HG03139 (cell line): ENCODE data around the gene FAM83G.

Experiments used
- ATAC-seq: cut with Tn5 transposase; IDR thresholded peaks from one replicate; pipeline ENCODE4 v1.9.1; 2021; ENCODE audit not compliant: unreplicated experiment

FAM83G gene

DNA sequence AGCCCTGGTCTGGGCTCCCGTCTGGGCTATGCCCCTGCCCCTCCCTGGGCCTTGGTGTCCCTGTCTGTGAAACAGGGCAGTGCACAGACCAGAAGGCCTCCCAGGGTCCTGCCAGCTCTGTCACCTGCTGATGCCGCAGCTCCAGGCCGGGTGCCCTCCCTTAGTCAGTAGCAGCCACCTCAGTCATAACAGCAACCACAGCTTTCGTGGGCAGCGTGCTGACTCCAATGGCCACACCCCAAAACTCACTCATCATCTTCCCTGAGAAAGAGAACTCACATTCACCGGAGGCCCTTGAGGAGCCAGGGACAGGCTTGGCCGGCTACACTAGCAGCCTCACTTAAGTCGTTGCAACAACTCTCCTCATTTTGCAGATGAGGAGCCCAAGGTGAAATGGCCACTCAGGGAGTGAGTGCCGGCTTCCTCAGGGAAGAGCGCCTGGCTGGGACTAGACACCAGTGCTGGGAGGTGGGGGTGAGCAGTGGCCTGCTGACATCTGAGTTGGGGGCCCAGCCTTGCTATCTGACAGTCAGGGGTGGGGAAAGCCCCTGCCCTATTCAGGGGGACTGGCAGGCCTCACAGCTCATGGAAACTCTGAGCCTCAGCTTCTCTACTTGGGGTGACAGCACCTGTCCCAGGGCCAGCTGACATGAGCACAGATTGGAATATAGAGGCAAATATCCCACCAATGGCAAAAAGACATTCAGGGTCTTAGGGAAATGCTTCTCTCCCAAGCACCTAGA is 30.0 kb downstream of the FAM83G start:
- no peak for ATAC-seq

DNA sequence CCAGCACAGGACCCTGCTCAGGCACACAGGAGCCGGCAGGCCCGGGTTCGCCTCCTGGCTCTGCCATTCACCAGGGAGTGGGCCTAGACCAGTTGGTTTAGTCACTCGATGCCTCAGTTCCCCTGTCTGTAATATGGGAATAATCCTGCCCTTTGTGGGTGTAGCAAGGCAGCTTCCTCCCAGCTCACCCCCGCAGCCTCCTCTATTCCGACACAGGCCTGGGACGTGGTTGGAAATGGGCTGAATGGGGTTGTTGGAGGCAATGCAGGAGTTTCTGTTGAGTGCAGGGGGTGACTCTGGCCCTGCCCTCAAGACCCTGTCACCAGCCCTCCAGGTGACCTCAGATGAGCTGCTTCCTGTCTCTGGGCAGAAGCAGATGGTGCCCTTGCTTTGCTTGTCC is 32.8 kb downstream of the FAM83G start:
- no peak for ATAC-seq

DNA sequence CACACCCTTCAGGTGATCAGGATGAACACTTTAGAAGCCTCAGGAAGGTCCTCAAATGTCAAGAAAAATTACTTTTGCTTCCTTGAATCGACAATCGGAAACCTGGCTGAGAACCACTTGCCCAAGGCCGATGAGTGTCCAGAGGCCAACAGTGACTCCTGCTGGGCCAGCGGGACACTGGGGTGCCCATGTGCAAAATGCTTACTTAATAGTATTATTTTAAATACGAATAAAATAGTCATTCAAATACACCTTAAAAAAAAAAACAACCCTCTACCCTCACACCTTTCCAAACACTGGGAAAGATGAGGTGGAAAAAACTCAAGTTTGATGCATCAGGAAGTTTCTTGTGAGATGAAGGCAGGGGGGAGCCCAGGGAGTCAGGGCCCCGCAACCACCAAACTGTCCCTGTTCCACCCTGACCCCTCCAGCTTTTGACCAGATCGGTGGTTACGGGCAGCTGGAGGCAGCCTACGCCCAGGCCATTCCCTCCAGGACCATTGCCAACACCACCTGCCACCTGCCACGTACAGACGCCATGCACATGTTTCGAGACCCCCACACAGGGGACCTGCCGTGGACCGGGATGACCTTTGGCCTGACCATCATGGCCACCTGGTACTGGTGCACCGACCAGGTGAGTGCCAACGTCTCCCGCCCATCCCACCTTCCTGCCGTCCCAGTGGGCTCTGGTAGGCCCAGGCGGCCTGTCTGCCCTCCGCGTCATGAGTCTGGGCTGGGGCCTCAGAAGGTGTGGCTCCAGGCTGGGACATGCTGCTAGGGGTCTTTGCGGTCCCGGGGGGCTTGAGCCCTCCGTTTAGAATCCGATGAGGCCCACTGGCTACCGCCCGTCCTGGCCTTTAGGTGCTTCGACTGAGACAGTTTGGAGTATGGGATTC is 33.7 kb downstream of the FAM83G start:
- no peak for ATAC-seq

DNA sequence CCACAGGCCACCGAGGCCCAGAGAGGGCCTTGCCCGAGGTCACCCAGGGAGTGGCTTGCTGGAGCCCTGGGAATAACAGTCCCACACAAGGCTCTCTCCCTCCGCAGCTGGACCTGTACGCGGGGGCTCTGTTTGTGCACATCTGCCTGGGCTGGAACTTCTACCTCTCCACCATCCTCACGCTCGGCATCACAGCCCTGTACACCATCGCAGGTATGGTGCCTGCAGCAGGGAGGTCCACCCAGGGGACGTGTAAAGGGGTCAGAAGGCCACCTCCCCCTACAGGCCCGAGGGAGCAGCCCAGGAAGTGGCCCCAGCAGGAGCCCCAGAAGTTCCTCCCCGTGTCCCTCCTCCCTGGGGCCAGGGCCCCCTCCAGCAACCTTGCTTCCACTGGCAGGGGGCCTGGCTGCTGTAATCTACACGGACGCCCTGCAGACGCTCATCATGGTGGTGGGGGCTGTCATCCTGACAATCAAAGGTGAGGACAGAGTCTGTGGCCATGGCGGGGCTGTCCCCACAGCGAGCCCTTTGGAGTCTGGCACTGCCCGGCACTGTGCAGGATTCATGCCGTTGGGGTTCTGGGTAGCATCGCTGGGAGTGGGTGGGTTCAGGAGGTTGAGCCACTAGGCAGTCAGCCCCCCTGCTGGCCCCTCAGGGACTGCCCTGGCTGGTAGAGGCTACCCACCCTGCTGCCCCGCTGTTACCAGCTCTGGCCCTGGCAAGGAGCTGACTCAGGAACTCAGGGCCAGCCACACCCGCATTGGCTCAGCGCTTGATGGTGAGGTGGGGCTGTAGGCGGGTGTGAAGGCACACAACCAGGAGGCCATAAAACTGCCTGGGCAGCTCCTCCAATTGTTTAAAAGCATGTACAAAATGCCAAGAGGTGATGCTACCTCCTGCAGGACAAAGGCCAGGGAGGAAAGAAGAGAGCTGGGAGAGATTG is 35.3 kb downstream of the FAM83G start:
- no peak for ATAC-seq

DNA sequence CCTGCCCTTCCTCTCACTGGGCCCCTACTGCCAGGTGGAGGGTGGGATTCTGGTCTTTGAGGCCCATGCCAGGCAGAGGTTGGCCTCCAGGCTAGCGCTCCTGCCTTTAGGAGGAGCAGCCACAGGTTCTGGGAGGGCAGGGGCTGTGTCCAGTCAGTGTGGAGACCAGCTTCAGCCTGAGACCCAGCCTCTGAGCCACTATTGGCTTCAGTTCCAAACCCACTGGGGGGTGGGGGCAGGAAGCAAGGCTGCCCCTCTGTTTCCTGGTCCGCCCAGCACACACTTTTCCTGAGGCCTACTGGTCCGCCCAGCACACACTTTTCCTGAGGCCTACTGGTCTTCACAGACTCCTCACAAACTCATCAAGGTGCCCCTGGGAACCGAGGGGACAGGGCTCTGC is 36.2 kb downstream of the FAM83G start:
- no peak for ATAC-seq

DNA sequence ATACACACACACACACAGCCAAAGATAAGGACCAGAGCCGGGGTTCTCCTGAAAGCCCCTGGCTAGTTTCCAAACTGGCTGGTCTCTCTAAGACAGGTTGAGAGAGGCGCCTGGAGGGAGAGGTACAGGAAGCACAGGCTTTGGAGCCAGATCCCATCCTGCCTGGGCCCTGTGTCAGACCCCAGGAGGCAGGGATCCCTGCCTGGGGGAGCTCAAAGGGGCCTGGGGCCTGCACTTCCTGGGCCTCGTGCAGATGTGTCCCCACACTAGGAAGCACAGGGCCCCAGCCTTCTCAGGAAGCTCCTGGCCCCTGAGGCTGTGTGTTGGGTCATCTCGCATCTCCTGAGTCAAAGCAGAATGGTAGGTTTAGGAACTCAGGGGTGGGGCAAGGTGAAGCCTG is 36.6 kb downstream of the FAM83G start:
- no peak for ATAC-seq

DNA sequence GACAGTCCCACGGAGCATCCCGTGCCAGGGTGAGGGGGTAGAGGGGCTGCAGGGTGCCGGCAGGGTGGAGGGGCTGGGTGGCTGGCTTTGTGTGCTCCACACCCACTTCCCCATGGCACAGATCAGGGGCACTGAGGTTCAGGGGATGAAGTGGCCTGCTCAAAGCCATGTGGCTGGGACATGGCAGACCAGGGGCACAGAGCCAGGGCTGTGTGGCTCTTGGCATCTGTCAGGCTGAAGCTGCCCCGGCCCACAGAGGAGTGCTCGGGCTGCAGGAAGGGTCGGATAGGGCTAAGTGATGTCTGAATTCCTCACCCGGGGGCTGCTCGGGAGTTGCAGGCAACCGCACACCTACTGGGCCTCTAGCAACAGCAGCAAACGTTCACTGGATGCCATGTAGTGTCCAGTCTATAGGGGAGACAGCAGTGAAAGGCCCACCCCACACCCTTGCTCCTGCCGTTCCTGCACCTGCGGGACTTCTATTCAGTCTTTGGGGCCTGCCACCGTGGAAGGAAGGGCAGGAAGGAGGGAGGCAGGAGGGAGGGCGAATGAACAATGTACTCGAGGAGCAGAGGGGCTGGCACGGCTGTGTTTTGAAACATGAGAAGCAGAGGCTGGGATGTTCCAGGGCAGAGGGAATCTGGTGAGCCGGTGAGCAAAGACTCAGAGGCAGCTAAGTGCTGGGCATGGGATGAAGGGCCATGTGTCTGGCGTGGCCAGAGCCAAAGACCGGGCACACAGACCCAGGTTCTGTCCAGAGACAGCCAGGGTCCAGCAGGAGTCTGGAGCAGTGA is 37.5 kb downstream of the FAM83G start:
- ATAC-seq: no peak

DNA sequence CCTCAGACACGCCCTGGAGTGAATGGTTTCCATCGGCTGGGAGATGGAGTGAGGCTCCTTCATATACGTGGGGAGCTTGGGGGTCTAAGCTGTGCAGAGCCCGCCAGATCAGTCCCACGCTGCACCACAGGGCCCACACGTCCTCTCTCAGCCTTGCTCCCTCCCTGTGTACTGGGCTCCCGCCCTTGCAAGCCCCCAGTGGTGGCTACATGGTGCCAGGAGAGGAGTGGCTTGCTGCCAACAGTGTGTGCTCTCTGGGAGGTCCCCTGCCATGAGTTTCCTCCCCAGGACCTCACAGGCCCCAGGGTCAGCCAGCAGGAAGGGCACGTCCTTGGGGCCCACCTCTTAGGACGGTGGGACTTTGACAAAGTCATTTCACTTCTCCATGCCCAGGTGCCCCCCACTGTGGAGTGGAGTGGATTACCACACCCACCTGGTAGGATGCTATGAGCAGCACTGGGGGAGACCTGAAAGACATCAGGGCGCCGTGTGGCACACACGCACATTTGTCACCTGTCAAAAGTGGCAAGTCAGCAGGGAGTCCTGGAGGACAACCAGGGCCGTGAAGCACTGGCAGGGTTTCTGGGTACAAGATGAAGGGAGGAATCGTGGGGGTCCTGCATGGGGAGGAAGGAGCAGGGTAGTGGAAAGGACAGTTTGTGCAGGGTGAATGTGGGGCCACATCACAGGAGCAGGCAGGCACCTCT is 38.9 kb downstream of the FAM83G start:
- no peak for ATAC-seq

DNA sequence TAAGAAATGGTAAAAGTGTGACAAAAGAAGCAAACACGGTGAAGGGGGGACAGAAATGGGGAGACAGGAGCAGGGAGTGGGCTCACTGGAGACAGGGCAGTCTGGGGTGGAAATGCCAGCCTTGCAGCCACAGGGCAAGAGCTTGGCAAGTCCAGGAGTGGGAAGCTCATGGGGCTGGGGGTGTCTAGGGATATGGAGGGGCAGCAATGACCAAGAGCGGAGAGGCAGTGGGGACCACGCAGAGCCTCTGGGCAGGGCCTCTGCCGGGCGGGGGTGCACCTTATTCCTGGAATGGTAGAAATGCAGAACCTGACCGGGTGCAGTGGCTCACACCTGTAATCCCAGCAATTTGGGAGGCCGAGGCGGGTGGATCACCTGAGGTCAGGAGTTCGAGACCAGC is 40.0 kb downstream of the FAM83G start:
- no peak for ATAC-seq

DNA sequence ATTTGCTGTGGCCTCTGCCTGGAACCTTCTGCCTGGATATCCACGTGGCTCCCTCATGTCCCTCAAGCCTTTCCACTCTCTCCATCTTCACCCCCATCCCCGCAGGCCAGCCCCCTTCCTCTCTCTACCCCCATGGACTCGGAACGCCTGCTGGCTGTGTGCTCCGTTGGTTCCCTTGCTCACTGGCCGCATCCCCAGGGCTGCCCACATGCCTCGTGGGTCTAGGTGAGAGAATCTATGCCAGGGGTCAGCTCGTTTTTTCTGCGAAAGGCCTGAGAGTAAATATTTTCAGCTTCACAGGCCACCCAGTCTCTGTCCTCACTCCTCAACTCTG is 40.6 kb downstream of the FAM83G start:
- ATAC-seq: no peak

DNA sequence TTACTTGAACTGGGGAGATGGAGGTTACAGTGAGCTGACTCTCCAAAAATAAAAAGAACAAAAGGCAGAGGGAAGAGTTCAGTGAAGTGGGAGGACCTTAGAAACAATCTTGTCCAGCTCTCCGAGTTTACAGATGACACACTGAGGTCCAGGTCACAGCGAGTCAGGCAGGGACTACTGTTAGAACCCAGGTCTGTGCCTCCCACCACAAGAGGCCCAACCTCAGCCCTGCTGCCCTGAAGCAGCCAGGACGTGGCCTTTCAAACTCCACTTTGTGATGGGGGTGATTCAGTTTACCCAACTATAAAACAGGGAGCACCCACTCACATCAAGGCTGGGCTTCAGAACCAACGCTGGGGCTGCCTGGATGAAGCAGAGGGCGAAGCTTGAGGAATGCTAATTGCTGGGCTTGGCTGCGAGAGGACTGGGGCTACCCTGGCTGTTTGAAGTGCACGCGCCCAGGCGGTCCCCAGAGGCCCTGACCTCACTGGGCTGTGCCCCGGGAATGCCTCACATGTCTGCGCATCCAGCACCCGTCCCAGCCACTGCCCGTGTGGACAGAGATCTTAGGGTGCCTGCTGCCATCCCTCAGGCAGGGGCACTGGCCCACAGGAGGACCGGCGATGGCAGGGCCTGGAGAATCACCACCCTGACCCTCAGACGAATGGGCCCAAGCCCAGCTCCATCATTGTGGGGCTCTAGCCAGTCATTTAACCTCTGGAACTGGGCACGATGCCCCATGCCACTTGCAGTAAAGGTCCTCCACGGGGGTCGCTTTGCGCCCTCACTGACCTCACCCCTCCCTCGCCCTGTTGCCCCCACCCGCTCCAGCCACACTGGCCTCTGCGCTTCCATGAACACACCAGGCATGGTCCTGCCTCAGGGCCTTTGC is 41.2 kb downstream of the FAM83G start:
- ATAC-seq: no peak

DNA sequence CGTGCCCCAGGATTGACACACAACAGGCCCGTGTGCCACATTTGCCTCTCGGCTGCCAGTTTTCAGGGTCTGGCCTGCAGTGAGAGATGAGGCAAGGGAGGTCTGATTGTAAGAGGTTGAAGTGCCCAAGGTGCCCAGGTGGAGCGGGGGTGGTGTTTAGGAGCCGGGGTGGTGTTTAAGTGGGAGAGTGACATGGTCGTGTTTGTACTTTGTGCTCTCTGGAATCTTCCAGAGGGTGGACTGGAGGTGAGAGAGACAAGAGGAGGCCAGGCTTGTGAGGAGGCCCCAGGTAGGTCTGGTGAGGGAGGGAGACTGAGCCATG is 42.1 kb downstream of the FAM83G start:
- no peak for ATAC-seq

DNA sequence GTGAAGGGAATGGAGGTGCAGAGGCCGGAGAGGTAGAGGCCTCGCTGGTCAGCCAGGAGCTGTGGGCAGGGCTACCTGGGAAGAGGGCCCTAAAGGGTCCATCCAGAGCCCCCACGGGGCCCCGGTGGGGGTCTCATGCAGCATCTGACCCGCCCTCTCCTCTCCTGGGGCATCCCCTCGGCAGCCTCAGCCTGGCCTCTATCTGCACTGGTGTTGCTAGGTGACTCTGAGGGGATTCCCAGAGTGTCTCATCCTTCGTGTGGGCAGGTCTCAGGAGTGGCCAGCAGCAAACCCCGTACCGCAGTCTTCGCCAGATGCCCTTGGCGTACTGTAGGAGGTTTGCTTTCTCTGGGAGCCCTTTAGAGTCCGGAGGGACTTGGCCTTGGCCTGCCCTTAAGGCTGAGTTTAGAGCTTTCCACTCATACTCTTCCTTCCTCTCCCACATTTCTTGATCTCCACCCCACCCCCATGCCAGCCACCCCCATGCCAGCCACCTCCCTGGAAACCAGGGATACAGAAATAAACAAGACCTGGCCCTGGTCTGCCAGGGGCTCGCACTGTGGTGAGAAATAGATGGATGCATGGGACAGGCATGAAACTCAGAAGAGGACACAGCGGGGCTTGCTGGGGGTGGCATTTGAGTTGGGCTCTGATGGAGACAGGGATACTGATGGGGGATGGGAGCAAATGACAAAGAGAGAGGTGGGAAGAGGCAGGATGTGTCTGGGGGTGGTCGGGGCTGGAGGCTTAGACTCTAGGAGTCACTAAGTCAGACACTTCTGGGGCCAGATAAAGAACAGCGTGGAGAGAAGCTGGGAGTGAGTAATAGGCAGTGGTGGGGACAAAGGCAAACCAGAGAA is 42.7 kb downstream of the FAM83G start:
- ATAC-seq: no peak

DNA sequence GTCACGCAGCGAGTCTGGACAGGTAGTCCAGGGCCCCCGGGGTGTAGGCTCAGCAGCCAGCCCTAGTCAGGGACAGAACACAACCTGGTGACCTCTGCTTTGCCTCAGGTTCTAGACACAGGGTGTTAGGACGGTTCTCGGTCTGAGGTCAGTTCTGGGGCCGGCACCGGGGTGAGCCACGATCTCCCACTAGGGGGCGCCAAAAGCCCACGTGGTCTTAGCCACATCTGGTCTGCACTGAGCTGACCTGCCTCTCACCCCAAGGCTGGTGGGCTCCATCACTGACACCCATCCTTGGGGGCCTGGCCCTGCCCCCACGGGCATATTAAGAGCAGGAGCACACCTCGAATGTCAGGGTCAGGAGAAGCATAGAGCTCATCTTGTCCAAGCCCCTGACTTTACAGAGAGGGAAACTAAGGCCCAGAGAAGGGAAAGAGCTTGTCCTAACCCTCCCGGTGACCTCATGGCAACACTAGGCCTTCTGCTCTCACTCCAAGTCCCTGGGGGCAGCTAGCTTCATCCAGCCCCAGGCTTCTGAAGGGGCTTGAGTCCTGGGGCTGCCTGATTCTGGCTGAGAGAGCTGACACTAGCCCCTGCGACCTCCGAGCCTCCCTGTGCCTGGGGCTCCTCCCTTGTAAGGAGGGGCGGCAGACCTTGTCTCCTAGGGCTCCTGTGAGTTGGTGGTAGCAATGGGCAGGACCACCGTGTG is 43.6 kb downstream of the FAM83G start:
- ATAC-seq: peak; percentile 69

DNA sequence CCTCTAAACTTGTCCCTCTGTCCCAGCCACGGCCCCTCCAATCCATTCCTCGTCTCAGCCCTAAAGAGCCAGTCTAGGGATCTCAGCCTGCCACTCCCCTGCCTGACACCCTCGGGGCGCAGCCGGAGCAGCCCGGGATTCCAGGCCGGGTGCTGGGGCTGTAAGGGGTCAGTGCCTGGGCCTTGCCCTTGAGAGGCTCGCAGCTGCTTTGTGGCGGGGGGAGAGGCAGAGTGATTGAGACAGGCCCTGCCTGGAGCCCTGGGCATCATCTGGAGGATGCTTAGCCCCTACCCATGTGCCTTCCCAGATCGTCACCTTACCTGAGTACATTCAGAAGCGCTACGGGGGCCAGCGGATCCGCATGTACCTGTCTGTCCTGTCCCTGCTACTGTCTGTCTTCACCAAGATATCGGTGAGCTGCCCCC is 44.3 kb downstream of the FAM83G start:
- no peak for ATAC-seq

DNA sequence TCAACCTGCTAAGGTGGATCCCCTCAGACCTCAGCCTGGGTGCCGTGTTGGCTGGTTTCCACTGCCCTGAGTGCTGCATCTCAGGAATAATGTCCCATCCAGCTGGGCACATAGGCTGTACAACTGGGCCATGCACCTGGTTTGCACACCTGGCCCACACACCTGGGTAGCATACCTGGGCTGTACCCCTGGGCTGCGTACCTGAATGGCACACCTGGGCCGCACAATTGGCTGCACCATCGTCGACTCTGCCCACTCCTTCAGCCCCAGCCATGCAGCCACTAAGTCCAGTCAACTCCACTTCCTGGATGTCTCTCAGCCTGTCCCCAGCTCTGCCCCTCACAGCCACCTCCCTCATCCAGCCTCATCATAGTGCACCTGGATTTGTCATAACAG is 44.7 kb downstream of the FAM83G start:
- ATAC-seq: no peak

DNA sequence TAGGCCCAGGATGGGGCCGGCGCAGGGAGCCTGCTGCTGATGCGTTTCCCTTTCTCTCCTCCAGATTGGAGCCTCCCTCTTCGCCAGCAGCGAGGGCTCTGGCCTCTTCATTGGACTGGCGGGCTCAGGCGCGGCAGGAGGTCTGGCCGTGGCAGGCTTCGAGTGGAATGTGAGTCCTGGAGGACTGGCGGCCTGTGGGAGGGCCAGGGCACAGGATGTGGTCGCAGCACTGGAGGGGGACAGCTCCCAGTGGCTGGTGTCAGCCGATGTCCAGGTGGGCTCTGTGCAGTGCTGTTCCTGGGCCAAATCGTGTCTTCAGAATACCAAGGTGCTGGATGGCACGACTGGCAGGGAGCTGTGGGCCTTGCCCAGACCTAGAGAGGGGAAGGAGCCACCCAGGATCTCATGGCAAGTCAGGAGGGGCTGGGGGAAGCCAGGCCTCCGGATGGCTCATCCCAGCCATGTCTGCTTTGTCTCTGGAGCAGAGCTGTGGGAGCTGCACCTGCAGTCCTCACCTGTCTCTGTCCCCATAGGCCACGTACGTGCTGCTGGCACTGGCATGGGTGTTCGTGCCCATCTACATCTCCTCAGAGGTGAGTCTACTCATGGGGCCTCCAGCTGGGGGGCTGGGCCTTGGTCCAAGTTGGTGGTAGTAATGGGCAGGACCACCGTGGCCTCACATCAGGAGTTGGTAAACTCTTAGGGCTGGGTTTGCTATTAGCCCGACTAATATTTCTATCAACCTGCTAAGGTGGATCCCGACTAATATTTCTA is 45.3 kb downstream of the FAM83G start:
- no peak for ATAC-seq
